PC-9 (cell line): ENCODE data around the gene EIF4G3. TPM values are rescaled to one million over a fixed set of nuclear protein-coding genes. Genes with fewer than 3 reads are reported as not detected.
"Not testable (repeated sequence)": the region's sequence is repeated elsewhere in the genome, so short reads cannot be mapped to it uniquely, and the experiment has no call there.

Source experiments
- BruUV-seq: library from RNA; stranded (reverse); fragments of 400-500 nt; replicated peaks from 2 replicates; lab custom pipeline; 2021; lab: Mats Ljungman, UMichigan
- CTCF ChIA-PET: fragments of 300-600 bp; sonication (Branson Sonifier 250); formaldehyde crosslinking; loops from one replicate; lab custom pipeline; 2022; ENCODE audit warnings: antibody characterized with exemption; lab: Charles Lee
- POLR2A ChIA-PET: fragments of 300-600 bp; sonication (Branson Sonifier 250); formaldehyde crosslinking; loops from one replicate; lab custom pipeline; 2022; ENCODE audit warnings: antibody characterized with exemption; ENCODE audit not compliant: unreplicated experiment; lab: Charles Lee
- DNase-seq, 2 experiments: peaks; one replicate each; pipeline versions ENCODE4 v3.0.0 to v3.0.0-alpha.2; 2015 to 2022; ENCODE audit warnings: mixed read lengths in 1 of 2
- H2AFZ ChIP-seq: fragments of 200-600 bp; sonication (generic); 2 replicates; pipeline ENCODE4 v1.8.1; 2017; ENCODE audit warnings: antibody characterized with exemption
- H3F3A ChIP-seq: fragments of 200-600 bp; sonication (generic); 2 replicates; pipeline ENCODE4 v1.8.1; 2017; ENCODE audit warnings: antibody characterized with exemption, mild to moderate bottlenecking, low read depth; ENCODE audit not compliant: insufficient read depth
- H3K27ac ChIP-seq: fragments of 200-600 bp; sonication (generic); 2 replicates; pipeline ENCODE4 v1.6.1; 2016; ENCODE audit warnings: mixed run types
- H3K27me3 ChIP-seq: fragments of 200-600 bp; sonication (generic); 2 replicates; pipeline ENCODE4 v1.6.1; 2016; ENCODE audit warnings: low read depth, mixed run types; ENCODE audit not compliant: insufficient read depth
- H3K36me3 ChIP-seq: fragments of 200-600 bp; sonication (generic); 2 replicates; pipeline ENCODE4 v1.6.1; 2016; ENCODE audit warnings: low read depth, mixed run types
- H3K4me1 ChIP-seq: fragments of 200-600 bp; sonication (generic); replicated peaks from 2 replicates; pipeline ENCODE4 v1.6.1; 2016; ENCODE audit warnings: mixed run types; ENCODE audit not compliant: insufficient read depth
- H3K4me2 ChIP-seq: fragments of 200-600 bp; sonication (generic); 2 replicates; pipeline ENCODE4 v1.6.1; 2017; ENCODE audit warnings: mixed run types
- H3K4me3 ChIP-seq: fragments of 200-600 bp; sonication (generic); 2 replicates; pipeline ENCODE4 v1.6.1; 2016; ENCODE audit warnings: mixed run types
- H3K79me2 ChIP-seq: fragments of 200-600 bp; sonication (generic); 2 replicates; pipeline ENCODE4 v1.6.1; 2017; ENCODE audit warnings: low read depth, mixed run types
- H3K9me2 ChIP-seq: fragments of 200-600 bp; sonication (generic); 2 replicates; pipeline ENCODE4 v1.8.1; 2017; ENCODE audit warnings: mild to moderate bottlenecking; ENCODE audit not compliant: insufficient read depth
- H3K9me3 ChIP-seq: fragments of 200-600 bp; sonication (generic); 2 replicates; pipeline ENCODE4 v1.8.1; 2016; ENCODE audit warnings: low read depth; ENCODE audit not compliant: insufficient read depth
- H4K20me1 ChIP-seq: fragments of 200-600 bp; sonication (generic); 2 replicates; pipeline ENCODE4 v1.8.1; 2017; ENCODE audit not compliant: insufficient read depth
- EZH2 ChIP-seq: fragments of 200-600 bp; sonication (generic); IDR thresholded peaks from 2 replicates; pipeline ENCODE4 v1.8.0; 2017; ENCODE audit warnings: antibody characterized with exemption, low read depth
- intact Hi-C: fragments of 100-400 bp; cut with micrococcal nuclease; formaldehyde crosslinking; loops from one replicate; pipeline ENCODE4 v1.10.0; 2022; ENCODE audit not compliant: unreplicated experiment
- total RNA-seq: library from RNA; stranded (reverse); gene quantifications from 2 replicates; pipeline ENCODE4 v1.2.3, GENCODE V29; 2021
- TF ChIP-seq, protein P1 (sequence below): fragments of 200-600 bp; sonication (generic); conservative IDR thresholded peaks from 2 replicates; pipeline ENCODE4 v1.6.1; 2017; ENCODE audit warnings: mixed run types, antibody characterized with exemption, mild to moderate bottlenecking, moderate library complexity

Gene EIF4G3
- total RNA-seq, 1 experiment from 2014 or later: 63.2 TPM

DNA sequence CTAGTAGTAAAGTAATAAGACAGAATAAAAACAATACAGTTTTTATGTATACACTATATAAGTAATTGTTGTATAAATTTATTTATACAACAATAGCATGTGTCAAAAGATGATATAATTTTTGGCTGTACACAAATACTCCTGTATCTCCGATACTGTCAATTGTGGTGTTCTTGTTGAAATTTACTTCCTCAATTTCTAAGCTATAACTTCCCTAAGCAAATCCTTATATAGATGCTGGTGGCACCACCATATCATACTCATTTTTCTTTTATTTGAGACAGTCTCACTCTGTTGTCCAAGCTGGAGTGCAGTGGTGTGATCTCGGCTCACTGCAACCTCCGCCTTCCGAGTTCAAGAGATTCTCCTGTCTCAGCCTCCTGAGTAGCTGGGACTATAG is 248.6 kb downstream of the EIF4G3 start:
- no TSS peak for BruUV-seq
- Histone ChIP-seq H3K79me2 (no peaks in the 10 kb centered on the region), H3K27me3 (no peaks in the 10 kb centered on the region), H3K27ac (no peak overlapping the region), H2AFZ (no peak overlapping the region), H3K4me1 (no peaks in the 10 kb centered on the region), H3K4me2 (no peak overlapping the region), H3K36me3 (no peaks in the 10 kb centered on the region), H3F3A (no peaks in the 10 kb centered on the region), H3K4me3 (no peak overlapping the region), H3K9me3 (no peaks in the 10 kb centered on the region), H3K9me2 (no peaks in the 10 kb centered on the region), H4K20me1 (no peaks in the 10 kb centered on the region)
- CTCF ChIA-PET: no interaction called here
- intact Hi-C loops: no loop called here
- DNase-seq: no peak
- POLR2A ChIA-PET: no interaction called here
- TF ChIP-seq, protein P1, sequence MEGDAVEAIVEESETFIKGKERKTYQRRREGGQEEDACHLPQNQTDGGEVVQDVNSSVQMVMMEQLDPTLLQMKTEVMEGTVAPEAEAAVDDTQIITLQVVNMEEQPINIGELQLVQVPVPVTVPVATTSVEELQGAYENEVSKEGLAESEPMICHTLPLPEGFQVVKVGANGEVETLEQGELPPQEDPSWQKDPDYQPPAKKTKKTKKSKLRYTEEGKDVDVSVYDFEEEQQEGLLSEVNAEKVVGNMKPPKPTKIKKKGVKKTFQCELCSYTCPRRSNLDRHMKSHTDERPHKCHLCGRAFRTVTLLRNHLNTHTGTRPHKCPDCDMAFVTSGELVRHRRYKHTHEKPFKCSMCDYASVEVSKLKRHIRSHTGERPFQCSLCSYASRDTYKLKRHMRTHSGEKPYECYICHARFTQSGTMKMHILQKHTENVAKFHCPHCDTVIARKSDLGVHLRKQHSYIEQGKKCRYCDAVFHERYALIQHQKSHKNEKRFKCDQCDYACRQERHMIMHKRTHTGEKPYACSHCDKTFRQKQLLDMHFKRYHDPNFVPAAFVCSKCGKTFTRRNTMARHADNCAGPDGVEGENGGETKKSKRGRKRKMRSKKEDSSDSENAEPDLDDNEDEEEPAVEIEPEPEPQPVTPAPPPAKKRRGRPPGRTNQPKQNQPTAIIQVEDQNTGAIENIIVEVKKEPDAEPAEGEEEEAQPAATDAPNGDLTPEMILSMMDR: no peak
- no peak for TF ChIP-seq EZH2

DNA sequence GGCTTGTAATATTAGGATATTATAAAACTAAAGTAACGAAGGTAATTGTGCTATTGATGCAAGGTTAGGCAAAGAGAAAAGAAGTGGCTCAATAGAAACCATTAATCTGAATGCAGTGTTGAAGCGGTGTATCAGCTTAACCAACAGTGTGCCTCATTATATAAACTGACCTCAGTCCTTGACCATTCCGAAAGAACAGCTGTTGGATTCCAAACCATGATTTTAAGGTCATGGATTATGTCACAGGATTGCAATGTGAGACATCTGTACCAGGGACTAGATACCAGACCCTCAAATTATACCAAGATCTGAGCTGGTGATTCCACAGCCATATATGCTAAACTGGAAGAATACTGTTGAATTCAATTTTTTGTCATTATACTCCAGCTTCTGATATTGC is 255.4 kb downstream of the EIF4G3 start:
- H2AFZ ChIP-seq: no peak overlapping the region
- no TSS peak for BruUV-seq
- no peak for TF ChIP-seq EZH2
- TF ChIP-seq, protein P1: no peak
- H3K9me3 ChIP-seq: no peaks in the 10 kb centered on the region
- H3K4me1 ChIP-seq: no peaks in the 10 kb centered on the region
- H4K20me1 ChIP-seq: no peaks in the 10 kb centered on the region
- no peaks in the 10 kb centered on the region for H3K27me3 ChIP-seq
- no peak overlapping the region for H3K4me3 ChIP-seq
- no peaks in the 10 kb centered on the region for H3K79me2 ChIP-seq
- intact Hi-C loops: no loop called here
- H3K36me3 ChIP-seq: no peaks in the 10 kb centered on the region
- no peak overlapping the region for H3K27ac ChIP-seq
- DNase-seq: no peak
- H3K9me2 ChIP-seq: no peaks in the 10 kb centered on the region
- H3F3A ChIP-seq: no peaks in the 10 kb centered on the region
- CTCF ChIA-PET: no interaction called here
- no peak overlapping the region for H3K4me2 ChIP-seq
- POLR2A ChIA-PET: no interaction called here

DNA sequence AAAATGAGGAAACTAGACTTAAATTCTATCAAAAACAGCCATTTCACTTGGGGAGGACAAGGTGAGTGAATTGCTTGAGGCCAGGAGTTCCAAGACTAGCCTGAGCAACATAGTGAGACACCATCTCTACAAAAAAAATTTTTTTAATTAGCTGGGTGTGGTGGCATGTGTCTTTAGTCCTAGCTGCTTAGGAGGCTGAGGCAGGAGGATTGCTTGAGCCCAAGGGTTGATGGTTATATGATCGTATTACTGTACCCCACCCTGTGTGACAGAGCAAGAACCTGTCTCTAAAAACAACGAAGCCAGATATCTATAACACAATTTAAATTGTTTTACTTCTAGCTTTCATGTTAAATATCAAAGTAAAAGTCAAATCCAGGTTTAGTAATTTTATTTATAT is 263.5 kb downstream of the EIF4G3 start:
- TF ChIP-seq, protein P1: no peak
- no peak for TF ChIP-seq EZH2
- H3K36me3 ChIP-seq: no peaks in the 10 kb centered on the region
- no peaks in the 10 kb centered on the region for H3K9me3 ChIP-seq
- no peak for DNase-seq
- no peak overlapping the region for H3K27ac ChIP-seq
- H3K79me2 ChIP-seq: no peaks in the 10 kb centered on the region
- no peaks in the 10 kb centered on the region for H3F3A ChIP-seq
- no peaks in the 10 kb centered on the region for H3K4me1 ChIP-seq
- CTCF ChIA-PET: no interaction called here
- H3K9me2 ChIP-seq: no peaks in the 10 kb centered on the region
- H2AFZ ChIP-seq: no peak overlapping the region
- no peak overlapping the region for H3K4me3 ChIP-seq
- H4K20me1 ChIP-seq: no peaks in the 10 kb centered on the region
- H3K4me2 ChIP-seq: no peak overlapping the region
- BruUV-seq: no TSS peak
- no peaks in the 10 kb centered on the region for H3K27me3 ChIP-seq
- POLR2A ChIA-PET: no interaction called here
- intact Hi-C loops: no loop called here

DNA sequence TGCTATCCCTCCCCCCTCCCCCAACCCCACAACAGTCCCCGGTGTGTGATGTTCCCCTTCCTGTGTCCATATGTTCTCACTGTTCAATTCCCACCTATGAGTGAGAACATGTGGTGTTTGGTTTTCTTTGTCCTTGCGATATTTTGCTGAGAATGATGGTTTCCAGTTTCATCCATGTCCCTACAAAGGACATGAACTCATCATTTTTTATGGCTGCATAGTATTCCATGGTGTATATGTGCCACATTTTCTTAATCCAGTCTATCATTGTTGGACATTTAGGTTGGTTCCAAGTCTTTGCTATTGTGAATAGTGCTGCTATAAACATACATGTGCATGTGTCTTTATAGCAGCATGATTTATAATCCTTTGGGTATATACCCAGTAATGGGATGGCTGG is 269.2 kb downstream of the EIF4G3 start:
- H3K27ac ChIP-seq, intact Hi-C loops, H3K36me3 ChIP-seq, H3K4me3 ChIP-seq, H3F3A ChIP-seq, H3K9me3 ChIP-seq, H3K27me3 ChIP-seq, DNase-seq, CTCF ChIA-PET, H3K4me1 ChIP-seq, POLR2A ChIA-PET, H3K4me2 ChIP-seq, H3K79me2 ChIP-seq, BruUV-seq, H2AFZ ChIP-seq, H4K20me1 ChIP-seq, H3K9me2 ChIP-seq: not testable (repeated sequence)
